ENCODE results near the gene NOL12.

The NOL12 gene

GRCh38 chr22:37708580-37709444 is 22.7 kb downstream of the NOL12 start:
- no peak overlapping the region for H3K4me3 ChIP-seq (replicated peaks in 1 of 2; ENCODE audit: low read depth in 2 of 2, low read length in 2 of 2)
- TF ChIP-seq CTCF (IDR thresholded peaks at IDR 0.05; ENCODE audit: low read depth, low read length): no peak
- DNase-seq (ENCODE audit: low read depth in 2 of 2): no peak

- no peak overlapping the region for H3K4me3 ChIP-seq (replicated peaks in 1 of 2; ENCODE audit: low read depth in 2 of 2, low read length in 2 of 2)
- DNase-seq (ENCODE audit: low read depth in 2 of 2): no peak
- no peak for TF ChIP-seq CTCF (IDR thresholded peaks at IDR 0.05; ENCODE audit: low read depth, low read length)
Observed at GRCh38 chr22:37709445-37709765, 23.3 kb downstream of the NOL12 start.

DNA sequence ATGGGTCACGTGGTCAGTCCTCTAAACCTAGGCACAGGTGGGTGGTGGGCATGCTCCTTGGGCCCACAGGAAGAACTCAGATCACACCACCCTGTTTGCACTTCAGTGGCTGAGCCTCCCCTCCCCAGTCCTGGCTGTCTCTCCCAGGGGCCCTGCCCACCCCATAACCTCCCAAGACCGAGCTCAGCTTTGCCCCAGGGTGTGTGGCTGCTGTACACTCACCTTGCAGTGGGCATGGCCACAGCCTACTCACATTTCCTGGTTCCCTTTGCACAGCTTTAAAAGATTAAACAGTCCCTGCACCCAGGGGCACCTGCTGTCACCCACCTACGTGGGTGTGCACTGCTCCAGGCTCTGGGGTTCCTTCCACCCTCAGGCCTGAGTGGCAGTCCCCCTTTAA is 24.5 kb downstream of the NOL12 start:
- DNase-seq (ENCODE audit: low read depth in 2 of 2): no peak
- TF ChIP-seq CTCF (IDR thresholded peaks at IDR 0.05; ENCODE audit: low read depth, low read length): no peak
- no peak overlapping the region for H3K4me3 ChIP-seq (replicated peaks in 1 of 2; ENCODE audit: low read depth in 2 of 2, low read length in 2 of 2)

DNA sequence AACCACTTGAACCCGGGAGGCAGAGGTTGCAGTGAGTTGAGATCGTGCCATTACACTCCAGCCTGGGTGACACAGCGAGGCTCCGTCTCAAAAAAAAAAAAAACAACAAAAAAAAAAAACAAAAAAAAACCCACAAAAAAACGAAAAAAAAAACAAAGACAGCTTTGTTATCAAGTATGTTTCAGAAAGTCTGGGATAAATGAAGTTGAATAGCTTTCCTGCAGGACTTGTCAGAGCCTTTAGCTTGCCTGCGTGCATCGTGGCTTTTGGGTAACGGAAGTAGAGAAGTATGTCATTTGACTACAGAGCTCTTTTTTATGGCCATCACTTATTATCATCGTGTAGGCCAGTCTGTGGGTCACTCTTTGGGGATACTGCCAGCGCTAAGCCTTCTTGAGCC is 25.3 kb downstream of the NOL12 start:
- TF ChIP-seq CTCF (IDR thresholded peaks at IDR 0.05; ENCODE audit: low read depth, low read length): no peak
- no peak for DNase-seq (ENCODE audit: low read depth in 2 of 2)
- no peak overlapping the region for H3K4me3 ChIP-seq (replicated peaks in 1 of 2; ENCODE audit: low read depth in 2 of 2, low read length in 2 of 2)

DNA sequence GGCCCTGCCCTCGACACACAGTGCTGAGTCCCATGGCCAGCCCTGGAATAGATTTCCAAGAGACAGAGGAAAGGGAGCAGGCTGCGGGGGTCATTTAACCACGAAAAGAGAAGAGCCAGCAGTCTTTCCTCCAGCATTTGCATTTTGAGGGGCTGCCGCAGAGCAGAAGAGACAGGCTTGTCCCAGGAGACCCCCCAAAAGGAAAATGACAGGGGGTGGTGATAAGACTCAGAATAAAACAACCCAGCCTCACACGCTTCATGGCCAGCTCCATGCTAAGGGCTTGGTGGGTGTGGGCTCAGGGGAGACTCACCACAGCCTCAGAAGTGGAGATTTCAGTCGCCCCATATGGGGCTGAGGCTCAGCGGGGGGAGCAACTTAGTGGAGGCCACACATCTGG is 27.6 kb downstream of the NOL12 start:
- TF ChIP-seq CTCF (IDR thresholded peaks at IDR 0.05; ENCODE audit: low read depth, low read length): no peak
- DNase-seq (ENCODE audit: low read depth in 2 of 2): no peak
- no peak overlapping the region for H3K4me3 ChIP-seq (replicated peaks in 1 of 2; ENCODE audit: low read depth in 2 of 2, low read length in 2 of 2)

- H3K4me3 ChIP-seq (replicated peaks in 1 of 2; ENCODE audit: low read depth in 2 of 2, low read length in 2 of 2): no peak overlapping the region
- no peak for TF ChIP-seq CTCF (IDR thresholded peaks at IDR 0.05; ENCODE audit: low read depth, low read length)
- DNase-seq (ENCODE audit: low read depth in 2 of 2): no peak
Observed at GRCh38 chr22:37714634-37715033, 28.5 kb downstream of the NOL12 start.

- TF ChIP-seq CTCF (IDR thresholded peaks at IDR 0.05; ENCODE audit: low read depth, low read length): no peak
- H3K4me3 ChIP-seq (replicated peaks in 1 of 2; ENCODE audit: low read depth in 2 of 2, low read length in 2 of 2): no peak overlapping the region
Observed at GRCh38 chr22:37715760-37716159, 29.6 kb downstream of the NOL12 start.

More at GRCh38 chr22:37715760-37716159, 29.6 kb downstream of the NOL12 start:
- no peak for DNase-seq (ENCODE audit: low read depth in 2 of 2)

Measured in cardiac fibroblast (primary cell).